ENCODE results near the gene SNTG2. TPM values are rescaled to one million over a fixed set of nuclear protein-coding genes. Genes with fewer than 3 reads are reported as not detected.

SNTG2 gene
- total and polyA plus RNA-seq, 10 of the 15 experiments (the other 5 are each of a cell fraction or from before 2014, with no cell fraction given): not detected

DNA sequence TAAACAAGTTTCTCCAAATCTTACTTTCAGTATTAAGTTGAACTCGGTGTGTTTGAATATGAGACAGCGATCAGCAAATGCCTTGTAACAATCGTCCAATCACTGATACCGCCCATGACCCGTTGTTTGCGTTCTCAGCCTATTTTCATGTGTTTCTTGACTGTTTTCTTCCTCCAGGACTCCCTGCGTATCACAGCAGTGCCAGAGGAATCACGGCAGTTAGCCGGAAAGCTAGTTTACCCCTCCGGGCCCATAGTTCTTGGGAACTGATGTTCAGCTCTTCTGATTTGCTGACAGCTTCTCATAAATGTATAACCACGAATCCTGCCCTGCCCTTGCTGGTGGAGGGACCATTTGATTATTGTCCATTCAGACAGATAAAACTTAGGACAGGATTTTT is 420.4 kb downstream of the SNTG2 start:
- ChIA-PET CTCF (no interaction called here), RAD21 (ENCODE audit: unreplicated experiment) (no interaction called here)
- 48% methylated on average over 11 of the region's 11 CpGs for WGBS (ENCODE audit: insufficient coverage, insufficient replicate concordance, low lambda C conversion rate, missing lambda C conversion rate)
- TF ChIP-seq MXI1 (IDR thresholded peaks at IDR 0.05; ENCODE audit: low read depth, low read length) (no peak), CHD2 (IDR thresholded peaks at IDR 0.05; ENCODE audit: borderline replicate concordance, low read depth, low read length) (no peak), BACH1 (IDR thresholded peaks at IDR 0.05; ENCODE audit: borderline replicate concordance) (no peak), STAT3 (IDR thresholded peaks at IDR 0.05; ENCODE audit: low read depth, low read length) (no peak), TBL1XR1 (IDR thresholded peaks at IDR 0.05; ENCODE audit: low read depth, low read length) (no peak), ETV6 (conservative IDR thresholded peaks at IDR 0.05 in 1 of 2, IDR thresholded peaks at IDR 0.05 in 1 of 2; ENCODE audit: borderline replicate concordance in 1 of 2, low read depth in 1 of 2) (no peak), SREBF1 (IDR thresholded peaks at IDR 0.05; ENCODE audit: low read length) (no peak), SMAD5 (IDR thresholded peaks at IDR 0.05; ENCODE audit: low read depth) (no peak), DPF2 (IDR thresholded peaks at IDR 0.05) (no peak), CHD1 (IDR thresholded peaks at IDR 0.05; ENCODE audit: low read depth, low read length) (no peak), CREB1 (IDR thresholded peaks at IDR 0.05; ENCODE audit: low read depth) (no peak), KDM1A (IDR thresholded peaks at IDR 0.05; ENCODE audit: borderline replicate concordance) (no peak), KLF5 (IDR thresholded peaks at IDR 0.05; ENCODE audit: partially characterized antibody) (no peak), TARDBP (IDR thresholded peaks at IDR 0.05; ENCODE audit: borderline replicate concordance) (no peak)
- TF ChIP-seq, protein P1, sequence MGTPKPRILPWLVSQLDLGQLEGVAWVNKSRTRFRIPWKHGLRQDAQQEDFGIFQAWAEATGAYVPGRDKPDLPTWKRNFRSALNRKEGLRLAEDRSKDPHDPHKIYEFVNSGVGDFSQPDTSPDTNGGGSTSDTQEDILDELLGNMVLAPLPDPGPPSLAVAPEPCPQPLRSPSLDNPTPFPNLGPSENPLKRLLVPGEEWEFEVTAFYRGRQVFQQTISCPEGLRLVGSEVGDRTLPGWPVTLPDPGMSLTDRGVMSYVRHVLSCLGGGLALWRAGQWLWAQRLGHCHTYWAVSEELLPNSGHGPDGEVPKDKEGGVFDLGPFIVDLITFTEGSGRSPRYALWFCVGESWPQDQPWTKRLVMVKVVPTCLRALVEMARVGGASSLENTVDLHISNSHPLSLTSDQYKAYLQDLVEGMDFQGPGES (IDR thresholded peaks at IDR 0.05): no peak
- TF ChIP-seq, protein P2, sequence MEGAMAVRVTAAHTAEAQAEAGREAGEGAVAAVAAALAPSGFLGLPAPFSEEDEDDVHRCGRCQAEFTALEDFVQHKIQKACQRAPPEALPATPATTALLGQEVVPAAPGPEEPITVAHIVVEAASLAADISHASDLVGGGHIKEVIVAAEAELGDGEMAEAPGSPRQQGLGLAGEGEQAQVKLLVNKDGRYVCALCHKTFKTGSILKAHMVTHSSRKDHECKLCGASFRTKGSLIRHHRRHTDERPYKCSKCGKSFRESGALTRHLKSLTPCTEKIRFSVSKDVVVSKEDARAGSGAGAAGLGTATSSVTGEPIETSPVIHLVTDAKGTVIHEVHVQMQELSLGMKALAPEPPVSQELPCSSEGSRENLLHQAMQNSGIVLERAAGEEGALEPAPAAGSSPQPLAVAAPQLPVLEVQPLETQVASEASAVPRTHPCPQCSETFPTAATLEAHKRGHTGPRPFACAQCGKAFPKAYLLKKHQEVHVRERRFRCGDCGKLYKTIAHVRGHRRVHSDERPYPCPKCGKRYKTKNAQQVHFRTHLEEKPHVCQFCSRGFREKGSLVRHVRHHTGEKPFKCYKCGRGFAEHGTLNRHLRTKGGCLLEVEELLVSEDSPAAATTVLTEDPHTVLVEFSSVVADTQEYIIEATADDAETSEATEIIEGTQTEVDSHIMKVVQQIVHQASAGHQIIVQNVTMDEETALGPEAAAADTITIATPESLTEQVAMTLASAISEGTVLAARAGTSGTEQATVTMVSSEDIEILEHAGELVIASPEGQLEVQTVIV (IDR thresholded peaks at IDR 0.05; ENCODE audit: borderline replicate concordance, partially characterized antibody): no peak
- TF ChIP-seq, protein P3, sequence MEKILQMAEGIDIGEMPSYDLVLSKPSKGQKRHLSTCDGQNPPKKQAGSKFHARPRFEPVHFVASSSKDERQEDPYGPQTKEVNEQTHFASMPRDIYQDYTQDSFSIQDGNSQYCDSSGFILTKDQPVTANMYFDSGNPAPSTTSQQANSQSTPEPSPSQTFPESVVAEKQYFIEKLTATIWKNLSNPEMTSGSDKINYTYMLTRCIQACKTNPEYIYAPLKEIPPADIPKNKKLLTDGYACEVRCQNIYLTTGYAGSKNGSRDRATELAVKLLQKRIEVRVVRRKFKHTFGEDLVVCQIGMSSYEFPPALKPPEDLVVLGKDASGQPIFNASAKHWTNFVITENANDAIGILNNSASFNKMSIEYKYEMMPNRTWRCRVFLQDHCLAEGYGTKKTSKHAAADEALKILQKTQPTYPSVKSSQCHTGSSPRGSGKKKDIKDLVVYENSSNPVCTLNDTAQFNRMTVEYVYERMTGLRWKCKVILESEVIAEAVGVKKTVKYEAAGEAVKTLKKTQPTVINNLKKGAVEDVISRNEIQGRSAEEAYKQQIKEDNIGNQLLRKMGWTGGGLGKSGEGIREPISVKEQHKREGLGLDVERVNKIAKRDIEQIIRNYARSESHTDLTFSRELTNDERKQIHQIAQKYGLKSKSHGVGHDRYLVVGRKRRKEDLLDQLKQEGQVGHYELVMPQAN (conservative IDR thresholded peaks at IDR 0.05): no peak
- TF ChIP-seq, protein P4, sequence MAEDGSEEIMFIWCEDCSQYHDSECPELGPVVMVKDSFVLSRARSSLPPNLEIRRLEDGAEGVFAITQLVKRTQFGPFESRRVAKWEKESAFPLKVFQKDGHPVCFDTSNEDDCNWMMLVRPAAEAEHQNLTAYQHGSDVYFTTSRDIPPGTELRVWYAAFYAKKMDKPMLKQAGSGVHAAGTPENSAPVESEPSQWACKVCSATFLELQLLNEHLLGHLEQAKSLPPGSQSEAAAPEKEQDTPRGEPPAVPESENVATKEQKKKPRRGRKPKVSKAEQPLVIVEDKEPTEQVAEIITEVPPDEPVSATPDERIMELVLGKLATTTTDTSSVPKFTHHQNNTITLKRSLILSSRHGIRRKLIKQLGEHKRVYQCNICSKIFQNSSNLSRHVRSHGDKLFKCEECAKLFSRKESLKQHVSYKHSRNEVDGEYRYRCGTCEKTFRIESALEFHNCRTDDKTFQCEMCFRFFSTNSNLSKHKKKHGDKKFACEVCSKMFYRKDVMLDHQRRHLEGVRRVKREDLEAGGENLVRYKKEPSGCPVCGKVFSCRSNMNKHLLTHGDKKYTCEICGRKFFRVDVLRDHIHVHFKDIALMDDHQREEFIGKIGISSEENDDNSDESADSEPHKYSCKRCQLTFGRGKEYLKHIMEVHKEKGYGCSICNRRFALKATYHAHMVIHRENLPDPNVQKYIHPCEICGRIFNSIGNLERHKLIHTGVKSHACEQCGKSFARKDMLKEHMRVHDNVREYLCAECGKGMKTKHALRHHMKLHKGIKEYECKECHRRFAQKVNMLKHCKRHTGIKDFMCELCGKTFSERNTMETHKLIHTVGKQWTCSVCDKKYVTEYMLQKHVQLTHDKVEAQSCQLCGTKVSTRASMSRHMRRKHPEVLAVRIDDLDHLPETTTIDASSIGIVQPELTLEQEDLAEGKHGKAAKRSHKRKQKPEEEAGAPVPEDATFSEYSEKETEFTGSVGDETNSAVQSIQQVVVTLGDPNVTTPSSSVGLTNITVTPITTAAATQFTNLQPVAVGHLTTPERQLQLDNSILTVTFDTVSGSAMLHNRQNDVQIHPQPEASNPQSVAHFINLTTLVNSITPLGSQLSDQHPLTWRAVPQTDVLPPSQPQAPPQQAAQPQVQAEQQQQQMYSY (CRISPR knock-in tag; IDR thresholded peaks at IDR 0.05): no peak

More for the DNA sequence above, 420.4 kb downstream of the SNTG2 start:
- no peaks in the 10 kb centered on the region for H3K79me2 ChIP-seq (ENCODE audit: control insufficient read depth, insufficient read depth, low read length)
- intact Hi-C loops (cut with micrococcal nuclease; ENCODE audit: unreplicated experiment) (no loop called here), in situ Hi-C loops (cut with MboI) (no loop called here)
- ChIA-PET POLR2A (no interaction called here), SMC1A (ENCODE audit: uncharacterized antibody, unreplicated experiment) (no interaction called here)
- H3K9me3 ChIP-seq (replicated peaks; ENCODE audit: control insufficient read depth, insufficient read depth, low read length): no peaks in the 10 kb centered on the region; the same call in 2 of the 3 replicates
- H3K4me3 ChIP-seq: no peak overlapping the region
- H4K20me1 ChIP-seq (ENCODE audit: control insufficient read depth, insufficient read depth): no peaks in the 10 kb centered on the region
- no peaks in the 10 kb centered on the region for H3K36me3 ChIP-seq (ENCODE audit: control insufficient read depth in 2 of 2, insufficient read depth in 2 of 2, low read length in 1 of 2)
- no peaks in the 10 kb centered on the region for H3K4me1 ChIP-seq (ENCODE audit: control insufficient read depth, insufficient read depth, low read length)
- H2AFZ ChIP-seq (ENCODE audit: control insufficient read depth, low read depth, low read length): no peak overlapping the region
- FAIRE-seq (no peak), ATAC-seq (no peak), DNase-seq (ENCODE audit: low read depth, low spot score) (no peak)
- no TSS peak for BruUV-seq (replicated peaks)
- no peaks in the 10 kb centered on the region for H3K27me3 ChIP-seq (replicated peaks in 1 of 2; ENCODE audit: control insufficient read depth in 2 of 2, insufficient read depth in 2 of 2, low read length in 1 of 2)
- H3K27ac ChIP-seq (ENCODE audit: control insufficient read depth, insufficient read depth): no peak overlapping the region
- H3K4me2 ChIP-seq (ENCODE audit: control insufficient read depth, insufficient read depth): no peak overlapping the region
- no peak overlapping the region for H3K9ac ChIP-seq (ENCODE audit: control insufficient read depth, insufficient read depth, low read length)
